Midbrain (tissue), 1 donor: Measurements from ENCODE around the gene PPM1B.
"Not testable (repeated sequence)": the region's sequence is repeated elsewhere in the genome, so short reads cannot be mapped to it uniquely, and the experiment has no call there.

ENCODE experiments used
- DNase-seq: peaks from one replicate; lab custom pipeline; 2025; lab: John Stamatoyannopoulos, UW

PPM1B gene

DNA sequence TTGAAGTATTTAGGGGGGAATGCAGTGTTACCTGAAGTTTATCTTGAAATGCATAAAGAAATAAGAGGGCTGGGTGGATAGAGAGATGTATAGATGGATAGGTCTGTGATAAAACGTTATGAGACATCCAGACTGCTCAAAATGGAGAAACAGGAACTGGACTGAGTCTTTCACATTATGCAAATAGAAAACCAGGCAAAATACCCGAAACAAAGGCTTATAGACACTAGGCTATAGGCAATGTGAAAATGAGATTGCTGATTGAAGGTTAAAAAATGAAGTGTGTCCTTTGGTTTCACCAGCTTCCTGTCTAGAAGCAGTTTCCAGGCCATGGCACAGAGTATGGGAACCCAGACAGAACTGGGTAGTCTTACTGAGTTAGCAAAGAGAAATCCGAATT is 81.7 kb downstream of the PPM1B start:
- no peak for DNase-seq

- no peak for DNase-seq
Measured at GRCh38 chr2:44254023-44254422, 85.3 kb downstream of the PPM1B start.

DNA sequence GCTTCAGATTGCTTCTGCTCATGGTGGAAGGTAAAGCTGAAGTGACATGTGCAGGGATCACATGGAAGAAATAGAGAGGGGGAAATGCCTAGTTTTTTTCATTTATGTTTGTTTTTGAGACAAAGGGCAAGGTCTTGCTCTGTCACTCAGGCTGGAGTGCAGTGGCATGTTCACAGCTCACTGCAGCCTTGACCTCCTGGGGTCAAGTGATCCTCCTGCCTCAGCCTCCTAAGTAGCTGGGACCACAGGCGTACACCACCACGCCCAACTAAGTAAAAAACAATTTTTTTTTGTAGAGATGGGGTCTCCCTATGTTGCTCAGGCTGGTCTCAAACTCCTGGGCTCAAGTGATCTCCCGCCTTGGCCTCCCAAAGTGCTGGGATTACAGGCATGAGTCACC is 87.0 kb downstream of the PPM1B start:
- not testable (repeated sequence) for DNase-seq

- not testable (repeated sequence) for DNase-seq
Measured at GRCh38 chr2:44257802-44258201, 89.1 kb downstream of the PPM1B start.

GRCh38 chr2:44267269-44267795 is 98.7 kb downstream of the PPM1B start:
- no peak for DNase-seq

DNA sequence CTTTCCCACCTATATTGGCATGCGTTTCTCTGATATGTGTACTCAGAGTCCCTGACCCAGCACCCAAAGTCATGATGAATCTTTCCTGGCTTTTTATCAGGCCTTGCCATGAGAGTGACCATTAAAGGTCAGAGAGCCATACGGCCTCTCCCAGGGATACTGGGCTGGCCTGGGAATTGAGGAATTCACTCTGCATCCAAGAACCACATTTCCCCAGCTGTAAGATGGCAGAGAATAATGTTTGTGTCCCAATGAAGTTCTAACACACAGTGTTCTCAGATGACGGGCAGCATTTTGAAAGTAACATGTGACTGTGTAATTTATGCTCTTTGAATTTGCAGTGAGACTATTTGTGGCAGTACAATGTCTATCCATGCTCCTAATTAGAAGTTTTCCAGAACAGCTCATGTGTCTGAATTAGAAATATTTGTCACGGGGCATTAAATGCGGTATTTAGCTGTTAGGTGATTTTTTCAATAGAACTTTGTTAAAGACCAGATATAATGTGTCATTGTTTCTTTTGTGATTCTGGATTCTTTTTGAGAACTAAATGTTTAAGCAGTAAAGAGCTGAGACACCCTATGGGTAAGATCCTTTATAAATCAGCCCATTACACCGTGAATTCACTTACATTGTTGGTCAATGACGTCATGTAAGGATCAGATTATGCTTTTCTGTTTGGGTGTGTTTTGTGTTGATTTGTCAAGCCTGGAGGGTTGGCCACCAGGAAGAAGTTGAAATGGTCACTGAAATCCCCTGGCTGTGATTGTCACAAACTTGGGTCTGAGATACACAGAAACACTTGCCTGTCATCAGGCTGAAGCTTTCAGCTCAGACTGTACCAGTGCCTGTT is 99.3 kb downstream of the PPM1B start:
- DNase-seq: peak; percentile 49

GRCh38 chr2:44269831-44270230 is 101.2 kb downstream of the PPM1B start:
- peak; percentile 49 for DNase-seq

DNA sequence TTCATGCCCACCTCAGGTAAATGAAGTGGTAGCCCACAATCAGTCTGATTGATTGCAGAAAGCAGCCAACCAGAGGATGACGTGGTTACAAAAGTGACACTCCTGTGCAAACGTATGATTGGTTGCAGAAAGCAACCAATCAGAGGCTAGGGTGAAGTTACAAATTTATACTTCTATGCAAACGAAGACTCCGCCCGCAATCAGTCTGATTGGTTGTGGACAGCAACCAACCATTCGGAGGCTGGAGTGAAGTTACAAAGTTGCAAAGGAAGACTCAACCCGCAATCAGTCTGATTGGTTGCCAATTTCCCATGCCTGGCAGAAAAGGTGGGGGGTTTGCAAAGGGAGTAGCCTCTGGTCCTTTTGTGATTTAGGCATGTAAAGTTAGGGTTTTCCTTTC is 102.6 kb downstream of the PPM1B start:
- DNase-seq: no peak

DNA sequence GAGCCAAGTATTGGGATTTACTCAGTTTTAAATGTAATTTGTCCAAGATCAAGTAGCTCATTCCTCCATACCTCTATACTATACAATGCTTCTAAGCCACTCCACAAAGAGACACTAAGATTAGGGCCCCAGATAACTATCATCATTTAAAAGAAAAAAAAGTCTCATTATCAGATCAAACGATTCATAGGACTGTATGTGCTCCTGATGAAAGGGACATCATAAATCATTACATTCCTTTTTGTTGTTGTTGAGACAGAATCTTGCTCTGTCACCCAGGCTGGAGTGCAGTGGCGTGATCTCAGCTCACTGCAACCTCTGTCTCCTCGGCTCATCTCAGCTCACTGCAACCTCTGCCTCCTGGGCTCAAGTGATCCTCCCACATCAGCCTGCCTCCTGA is 104.4 kb downstream of the PPM1B start:
- no peak for DNase-seq

DNA sequence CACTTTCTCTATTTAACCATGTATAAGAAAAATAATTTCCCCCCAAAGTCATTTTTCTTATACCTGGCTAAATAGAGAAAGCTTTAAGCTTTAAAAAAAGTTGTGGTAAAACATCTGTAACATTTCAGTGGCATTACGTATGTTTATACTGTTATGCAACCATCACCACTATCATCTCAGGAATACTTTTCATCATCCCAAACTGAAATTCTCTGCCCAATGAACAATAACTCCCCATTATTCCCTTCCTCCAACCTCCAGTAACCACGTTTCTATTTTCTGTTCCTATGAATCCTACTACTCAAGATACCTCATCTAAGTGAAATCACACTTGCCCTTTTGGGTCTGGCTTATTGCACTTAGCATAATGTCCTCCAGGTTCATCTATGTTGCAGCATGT is 104.9 kb downstream of the PPM1B start:
- no peak for DNase-seq

DNA sequence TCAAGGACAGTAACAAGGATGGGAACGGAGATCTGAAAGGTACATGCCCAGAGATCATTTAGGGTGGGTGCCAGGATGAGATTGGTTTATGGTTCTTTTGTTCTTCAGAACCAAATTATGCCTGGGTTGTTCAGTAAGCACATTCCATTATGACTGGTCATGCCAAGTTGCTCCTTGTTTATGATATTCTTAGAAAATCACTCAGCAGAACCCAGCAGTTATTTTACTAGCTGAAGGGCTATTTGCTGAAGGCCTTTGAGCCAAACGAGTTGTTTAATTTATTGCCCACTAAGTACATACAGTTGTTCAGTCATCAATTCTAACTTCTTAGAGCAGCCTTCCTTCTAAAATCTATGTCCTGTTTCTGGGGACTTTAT is 107.2 kb downstream of the PPM1B start:
- DNase-seq: no peak

DNA sequence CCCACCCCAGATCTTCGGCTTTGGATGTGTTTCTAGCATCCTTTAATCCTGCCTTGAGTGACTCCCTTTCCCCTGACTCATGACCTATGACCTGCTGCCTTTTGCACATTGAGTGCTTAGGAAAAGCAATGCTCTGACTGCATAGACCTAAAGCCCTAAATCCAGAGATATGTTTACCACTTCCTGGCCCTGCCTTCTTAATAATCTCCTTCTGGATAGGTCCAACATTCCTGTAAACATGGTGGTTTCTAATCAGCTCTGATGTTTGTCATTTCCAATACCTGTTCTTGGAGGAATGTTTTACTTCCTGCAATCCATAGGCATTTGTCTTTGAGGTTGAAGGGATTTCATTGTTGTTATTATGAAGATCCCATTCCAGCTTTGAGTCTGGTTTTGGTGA is 108.9 kb downstream of the PPM1B start:
- DNase-seq: no peak

DNA sequence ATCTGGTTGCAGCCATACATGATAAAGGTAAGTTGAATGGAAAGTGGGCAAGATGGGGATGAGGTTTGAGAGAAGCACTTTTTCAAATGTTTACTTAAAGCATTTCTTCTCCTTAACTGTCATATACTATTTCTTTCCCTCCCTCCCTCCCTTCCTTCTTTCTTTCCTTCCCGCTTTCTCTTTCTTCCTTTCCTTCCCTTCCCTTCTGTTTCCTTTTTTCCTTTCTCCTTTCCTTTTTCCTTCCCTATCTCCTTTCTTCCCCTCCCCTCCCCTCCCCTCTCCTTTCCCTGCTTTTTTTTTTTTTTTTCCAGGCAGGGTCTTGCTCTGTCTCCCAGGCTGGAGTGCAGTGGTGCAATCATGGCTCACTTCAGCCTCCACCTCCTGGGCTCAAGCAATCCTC is 112.2 kb downstream of the PPM1B start:
- DNase-seq: no peak
